NOMO-1 treated with dmso at 0.1 percent for 144 hours (cell line): ENCODE data around the gene DAZAP1.
"Not testable (repeated sequence)": the region's sequence is repeated elsewhere in the genome, so short reads cannot be mapped to it uniquely, and the experiment has no call there.

Experiments
- DNase-seq: peaks from one replicate; lab custom pipeline; 2025; ENCODE audit not compliant: unreplicated experiment; lab: John Stamatoyannopoulos, UW

DAZAP1 gene

GRCh38 chr19:1439525-1440417, 32.4 kb downstream of the DAZAP1 start:
- not testable (repeated sequence) for DNase-seq

- no peak for DNase-seq
Measured at GRCh38 chr19:1440418-1440801, 33.0 kb downstream of the DAZAP1 start.

DNA sequence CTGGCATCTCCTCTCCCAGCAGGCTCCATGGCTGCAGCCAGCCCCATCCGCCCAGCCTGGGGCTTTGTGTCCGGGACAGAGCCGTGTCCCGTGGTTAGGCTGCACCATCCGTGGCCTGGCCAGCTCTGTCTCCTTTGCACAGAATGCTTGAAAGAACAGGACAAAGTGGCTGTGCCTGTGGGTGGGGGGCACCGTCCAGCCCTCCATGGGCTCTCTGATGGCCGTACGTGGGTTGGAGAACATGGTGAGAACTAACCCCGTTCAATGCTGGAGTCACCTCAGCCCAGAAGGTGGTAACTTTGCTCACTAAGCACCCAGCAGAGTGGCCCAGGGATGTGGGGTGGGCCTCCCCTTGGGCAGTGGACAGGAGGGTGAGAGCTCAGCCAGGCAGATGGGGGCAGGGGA, 33.6 kb downstream of the DAZAP1 start:
- DNase-seq: no peak

GRCh38 chr19:1441677-1442438, 34.5 kb downstream of the DAZAP1 start:
- no peak for DNase-seq

- DNase-seq: peak; percentile 54
Measured at GRCh38 chr19:1445185-1445931, 38.0 kb downstream of the DAZAP1 start.

- DNase-seq: no peak
Measured at GRCh38 chr19:1445932-1446712, 38.7 kb downstream of the DAZAP1 start.

DNA sequence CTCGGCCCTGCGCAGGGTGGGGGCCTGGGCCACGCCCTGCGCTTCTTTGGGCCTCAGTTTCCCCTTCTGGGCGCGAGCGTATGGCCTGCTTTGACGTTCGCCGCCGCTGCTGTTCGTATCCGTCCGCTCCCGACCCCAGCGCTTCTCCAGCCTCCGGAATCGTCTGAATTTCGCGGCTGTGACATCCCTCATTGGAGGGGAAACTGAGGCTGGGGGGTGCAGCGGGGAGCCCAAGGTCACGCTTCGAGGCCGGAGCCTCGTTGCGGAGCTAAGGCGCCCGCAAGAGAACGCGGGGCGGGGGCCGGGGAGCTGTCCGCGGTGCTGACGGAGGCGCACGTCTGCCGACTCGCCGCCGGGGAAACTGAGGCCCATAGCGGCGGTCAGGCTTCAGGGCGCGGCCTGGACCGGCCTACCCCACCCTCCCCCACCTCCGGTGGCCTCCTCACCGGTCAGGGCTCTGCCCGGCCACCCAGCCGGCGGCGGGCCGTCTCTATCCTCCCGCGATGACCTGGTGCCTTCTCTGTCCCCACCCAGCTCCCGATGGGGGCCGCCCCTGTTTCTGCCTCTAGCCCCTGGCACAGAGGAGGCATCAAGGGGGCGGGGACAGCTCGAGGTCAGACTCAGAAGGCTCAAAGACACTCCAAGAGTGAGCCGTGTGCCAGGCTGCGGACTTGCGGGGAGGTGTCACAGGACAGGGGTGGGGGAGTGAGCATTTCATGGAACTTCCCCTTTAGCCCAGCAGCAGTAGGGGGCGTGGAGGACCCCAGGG, 39.5 kb downstream of the DAZAP1 start:
- no peak for DNase-seq

GRCh38 chr19:1447504-1447903, 40.1 kb downstream of the DAZAP1 start:
- no peak for DNase-seq

- DNase-seq: no peak
Measured at GRCh38 chr19:1447944-1448343, 40.6 kb downstream of the DAZAP1 start.

DNA sequence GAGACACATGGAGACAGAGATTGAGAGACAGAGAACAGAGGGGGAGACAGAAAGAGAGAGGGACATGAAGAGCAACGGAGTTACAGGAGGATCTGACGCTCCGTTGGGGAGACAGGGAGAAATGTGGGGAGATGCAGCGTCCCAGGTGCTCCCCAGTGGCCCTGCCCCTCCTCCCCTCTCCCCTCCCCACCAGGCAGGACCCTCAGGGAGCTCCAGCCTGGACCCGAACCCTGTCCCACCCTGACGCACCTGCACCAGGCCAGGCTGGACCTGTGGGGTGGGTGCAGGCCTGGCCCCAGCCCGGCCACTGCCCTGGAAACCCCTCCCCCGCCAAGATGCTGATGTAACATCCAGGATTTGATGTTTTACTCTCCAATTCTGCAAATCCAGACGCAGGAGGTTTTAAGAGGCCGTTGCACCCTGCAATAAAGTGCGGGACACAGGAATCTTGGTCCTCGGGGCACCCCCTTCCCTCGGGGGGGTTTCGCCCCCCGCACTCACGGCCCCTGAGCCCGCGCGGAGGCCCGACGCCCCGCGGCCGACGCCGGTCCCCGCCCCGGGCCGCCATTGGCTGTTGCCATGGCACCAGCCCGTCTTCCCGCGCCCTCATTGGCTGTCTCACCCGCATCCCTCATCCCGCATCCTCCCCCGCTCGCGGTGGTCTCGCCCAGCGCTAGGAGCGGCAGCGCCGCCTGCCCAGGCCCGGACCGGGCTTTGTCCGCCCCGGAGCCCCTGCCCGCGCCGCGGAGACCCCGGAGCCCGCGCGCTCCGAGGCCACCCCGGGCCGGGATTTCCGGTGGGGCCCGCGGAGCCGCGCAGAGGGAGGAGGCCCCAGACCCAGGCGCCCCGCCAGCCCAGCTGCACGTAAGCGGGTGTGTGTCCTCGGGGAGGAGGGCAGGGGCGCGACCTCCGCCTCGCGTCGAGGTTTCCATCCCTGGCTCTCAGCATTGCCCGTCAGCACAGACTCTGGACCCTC, 42.4 kb downstream of the DAZAP1 start, which contains the start of gene APC2:
Gene APC2 (plus strand): TSS at position 655 of the 976 bp plus-strand sequence. CDS start 2,881 bp downstream, outside the sequence.
- DNase-seq: no peak

- DNase-seq: no peak
Measured at GRCh38 chr19:1450735-1451731, 43.6 kb downstream of the DAZAP1 start.

DNA sequence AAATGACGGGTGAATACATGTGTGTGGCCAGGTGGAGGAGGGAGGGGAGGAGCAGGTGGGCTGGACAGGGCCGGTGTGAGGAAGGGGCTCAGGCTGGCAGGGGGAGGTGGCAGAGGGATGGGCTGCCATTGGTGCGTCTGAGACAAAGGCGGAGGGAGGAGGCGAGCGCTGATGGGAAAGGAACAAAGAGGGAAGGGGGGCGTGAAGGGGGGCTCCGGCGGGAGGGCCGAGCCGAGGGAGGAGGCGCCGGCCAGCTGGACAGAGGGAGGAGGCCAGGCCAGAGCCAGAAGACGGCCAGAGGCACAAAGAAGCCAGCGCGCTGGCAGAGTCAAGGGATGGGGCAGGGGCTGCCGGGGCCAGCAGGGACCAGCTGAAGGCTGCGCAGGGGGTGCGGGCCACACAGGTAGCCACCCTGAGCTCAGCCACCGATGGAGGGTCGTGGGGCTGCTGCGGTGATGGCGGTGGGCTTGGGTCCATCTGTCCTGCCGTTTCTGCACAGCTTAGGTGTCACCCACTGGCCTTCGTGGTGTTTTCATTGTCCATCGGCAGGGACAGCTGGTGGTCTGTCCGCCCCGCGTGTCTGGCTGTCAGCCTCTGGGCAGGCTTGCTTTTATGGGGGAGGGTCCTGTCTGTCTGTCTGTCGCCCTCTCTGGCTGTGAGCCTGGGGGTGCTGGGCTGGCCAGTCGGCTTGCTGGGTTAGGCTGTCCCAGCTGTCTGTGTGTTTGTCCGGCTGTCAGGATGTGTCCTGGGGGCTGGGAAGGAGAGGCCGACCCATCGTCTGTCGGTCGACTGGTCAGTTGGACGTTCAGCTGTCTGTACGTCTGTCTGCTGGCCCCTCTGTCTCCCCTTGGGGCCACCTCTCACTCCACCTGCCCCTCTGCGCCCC, 44.8 kb downstream of the DAZAP1 start:
- DNase-seq: no peak

- no peak for DNase-seq
Measured at GRCh38 chr19:1452802-1453524, 45.6 kb downstream of the DAZAP1 start.

DNA sequence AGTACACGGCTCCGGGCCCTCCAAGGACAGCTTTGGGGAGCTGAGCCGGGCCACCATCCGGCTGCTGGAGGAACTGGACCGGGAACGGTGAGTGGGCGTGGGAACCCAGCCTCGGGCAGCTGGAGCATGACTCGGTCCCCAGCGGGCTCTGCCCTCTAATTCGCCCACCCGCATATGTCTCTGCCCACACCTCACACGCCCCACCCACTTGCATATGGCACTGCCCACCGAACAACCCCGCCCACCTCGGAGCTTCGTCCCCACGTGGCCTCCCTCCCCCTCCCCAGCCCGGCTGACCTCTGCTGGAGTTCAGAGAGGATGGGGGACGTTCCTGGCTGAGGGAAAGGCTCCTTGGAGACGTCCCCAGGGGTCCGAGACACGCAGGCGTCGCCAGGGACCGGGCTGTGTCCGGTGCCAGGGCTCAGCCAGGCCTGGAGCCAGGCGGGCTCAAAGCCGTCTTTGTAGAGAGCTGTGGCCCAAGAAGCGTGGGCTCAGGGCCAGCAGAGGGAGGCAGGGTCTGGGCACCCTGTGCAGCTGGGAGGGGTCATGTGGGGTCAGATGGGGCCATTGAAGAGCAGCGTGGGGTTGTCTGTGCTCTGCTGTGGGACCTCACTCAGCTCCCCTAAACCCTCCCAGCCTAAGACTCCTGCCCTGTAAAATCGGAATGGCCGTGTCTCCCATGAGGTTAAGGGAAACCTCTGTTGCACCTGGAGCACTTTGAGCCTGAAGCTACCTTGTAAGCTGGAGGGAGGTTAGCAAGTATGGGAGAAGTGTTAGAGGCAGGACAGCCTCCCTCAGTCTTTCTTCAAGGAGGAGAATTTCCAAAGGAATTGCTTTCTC, 46.4 kb downstream of the DAZAP1 start:
- no peak for DNase-seq

- DNase-seq: no peak
Measured at GRCh38 chr19:1455002-1455335, 47.6 kb downstream of the DAZAP1 start.
